Psoas muscle (tissue), 8 donors: Measurements from ENCODE around the gene DAPL1. TPM values are rescaled to one million over a fixed set of nuclear protein-coding genes. Genes with fewer than 3 reads are reported as not detected.

ENCODE experiments used
- ATAC-seq, 4 donors: fragments of 200-7000 bp; cut with Tn5 transposase; one replicate each; pipeline ENCODE4 v1.9.1; 2020; ENCODE audit warnings: moderate library complexity in 3 of 4, mild to moderate bottlenecking in 2 of 4
- DNase-seq, 2 donors: peaks; one replicate each; pipeline ENCODE4 v3.0.0-alpha.2; 2020
- H3K27ac ChIP-seq: fragments of 200-600 bp; one replicate; pipeline ENCODE4 v1.8.0; 2022
- H3K27me3 ChIP-seq, 3 donors: fragments of 200-600 bp in 1 of 3; one replicate each; pipeline versions ENCODE4 v1.6.1 to v1.8.0; 2013 to 2022; ENCODE audit warnings: low read length in 2 of 3, mild to moderate bottlenecking in 2 of 3, moderate library complexity in 1 of 3; ENCODE audit not compliant: insufficient read depth in 3 of 3
- H3K36me3 ChIP-seq, 2 donors: fragments of 200-600 bp in 1 of 2; one replicate each; pipeline versions ENCODE4 v1.6.1 to v1.8.0; 2013 to 2022; ENCODE audit warnings: low read depth in 1 of 2, mild to moderate bottlenecking in 1 of 2, moderate library complexity in 1 of 2; ENCODE audit not compliant: insufficient read depth in 1 of 2
- H3K4me1 ChIP-seq: fragments of 200-600 bp; one replicate; pipeline ENCODE4 v1.8.0; 2022
- H3K4me3 ChIP-seq: fragments of 200-600 bp; one replicate; pipeline ENCODE4 v1.8.0; 2022; ENCODE audit warnings: mild to moderate bottlenecking
- H3K9me3 ChIP-seq: fragments of 200-600 bp; one replicate; pipeline ENCODE4 v1.8.0; 2022
- CTCF ChIP-seq: fragments of 200-600 bp; IDR thresholded peaks from one replicate; pipeline ENCODE4 v1.8.0; 2022; ENCODE audit warnings: antibody characterized with exemption
- WGBS, 3 donors: extraction: QIAGEN DNeasy Blood & Tissue Kit; methylation state at CpG; one replicate each; pipeline versions ENCODE4 v1.1.6 to v1.1.7; 2013; 5-methylcytosine and 5-hydroxymethylcytosine counted together
- intact Hi-C, 2 donors: fragments of 100-400 bp; cut with DNase I; formaldehyde crosslinking; loops; one replicate each; pipeline versions ENCODE4 v1.11.0 to v1.14.2; 2022
- polyA plus RNA-seq, 3 donors: library from polyadenylated mRNA; stranded (reverse); fragments of 200-250 nt; gene quantifications; one replicate each; pipeline ENCODE4 v1.2.3, GENCODE V29; 2013
- total RNA-seq, 4 donors: library from RNA; stranded (reverse); fragmentation: NEBNext Ultra II Directional in 2 of 4; extraction: Animal tissue kit (Norgen Biotek cat#: 25700) in 2 of 4; gene quantifications; one replicate each; pipeline versions ENCODE4 v1.2.1 to v1.2.4, GENCODE V29; 2021 to 2023
- donor health status: healthy with polysubstance abuse.
- donor health status: DM: no; HTN: no; CAD: no; lungs with moderate emphysema.
- donor health status: Bipolar disorder and iron deficiency.
- donor health status: healthy.
- donor health status: DM: yes; HTN: yes; CAD: no.
- donor health status: DM: no; HTN: no; CAD: no.
- donor health status: DM: no; HTN: no; CAD: no.
- donor health status: DM: yes; HTN: yes; CAD: no.

The DAPL1 gene
- total and polyA plus RNA-seq, 7 donors: not detected

- Histone ChIP-seq H3K4me1 (no peaks in the 10 kb centered on the region), H3K9me3 (no peaks in the 10 kb centered on the region), H3K4me3 (no peak overlapping the region), H3K27me3 (peaks cover 0 to 3% (median 0%) of the 10 kb centered on the region in 3 donors), H3K36me3 (no peaks in the 10 kb centered on the region), H3K27ac (no peak overlapping the region)
- ATAC-seq (no peak), DNase-seq (no peak)
- TF ChIP-seq CTCF: no peak
- 61 to 71% (median 62%) methylated on average over 13 of the region's 13 CpGs for WGBS, 3 donors
- intact Hi-C loops: no loop called here
These were observed 27.1 kb downstream of the DAPL1 start for GRCh38 chr2:158822193-158822592.

- H3K27ac ChIP-seq: no peak overlapping the region
- H3K4me3 ChIP-seq: no peak overlapping the region
- no peaks in the 10 kb centered on the region for H3K36me3 ChIP-seq
- H3K9me3 ChIP-seq: no peaks in the 10 kb centered on the region
- ATAC-seq: no peak
- TF ChIP-seq CTCF: no peak
- peaks cover 0 to 3% (median 0%) of the 10 kb centered on the region in 3 donors for H3K27me3 ChIP-seq
- DNase-seq: no peak
- WGBS, 3 donors: 57 to 71% (median 64%) methylated on average over 10 of the region's 10 CpGs
- no peaks in the 10 kb centered on the region for H3K4me1 ChIP-seq
- intact Hi-C loops: no loop called here
These were observed 28.5 kb downstream of the DAPL1 start for GRCh38 chr2:158823486-158824237.

GRCh38 chr2:158825021-158825420, 29.9 kb downstream of the DAPL1 start:
- DNase-seq (no peak), ATAC-seq (no peak)
- H3K4me3 ChIP-seq: no peak overlapping the region
- H3K4me1 ChIP-seq: no peaks in the 10 kb centered on the region
- TF ChIP-seq CTCF: no peak
- H3K27me3 ChIP-seq: peaks cover 0 to 3% (median 0%) of the 10 kb centered on the region in 3 donors
- H3K9me3 ChIP-seq: no peaks in the 10 kb centered on the region
- no peaks in the 10 kb centered on the region for H3K36me3 ChIP-seq
- H3K27ac ChIP-seq: no peak overlapping the region
- WGBS, 3 donors: 74 to 89% (median 79%) methylated on average over 3 of the region's 3 CpGs
- intact Hi-C loops: no loop called here

- WGBS, 3 donors: 96 to 98% (median 97%) methylated on average over 3 of the region's 3 CpGs
- no peak overlapping the region for H3K4me3 ChIP-seq
- ATAC-seq (no peak), DNase-seq (no peak)
- peaks cover 0 to 3% (median 0%) of the 10 kb centered on the region in 3 donors for H3K27me3 ChIP-seq
- no peaks in the 10 kb centered on the region for H3K9me3 ChIP-seq
- no peaks in the 10 kb centered on the region for H3K36me3 ChIP-seq
- H3K4me1 ChIP-seq: no peaks in the 10 kb centered on the region
- no peak overlapping the region for H3K27ac ChIP-seq
- intact Hi-C loops: no loop called here
- TF ChIP-seq CTCF: no peak
These were observed 31.8 kb downstream of the DAPL1 start for GRCh38 chr2:158826965-158827364.
